Left ventricle myocardium inferior (tissue), 1 donor: ENCODE measurements around the gene FBXW10. TPM values are rescaled to one million over a fixed set of nuclear protein-coding genes. Genes with fewer than 3 reads are reported as not detected.
"Not testable (repeated sequence)": the region's sequence is repeated elsewhere in the genome, so short reads cannot be mapped to it uniquely, and the experiment has no call there.

Experiments used
- DNase-seq: peaks from one replicate; pipeline ENCODE4 v3.0.0-alpha.2; 2020
- H3K27ac ChIP-seq: fragments of 200-600 bp; replicated peaks from 2 replicates; pipeline ENCODE4 v1.8.0; 2021
- H3K27me3 ChIP-seq: fragments of 200-600 bp; 2 replicates; pipeline ENCODE4 v1.8.0; 2021; ENCODE audit warnings: low read depth
- H3K36me3 ChIP-seq: fragments of 200-600 bp; 2 replicates; pipeline ENCODE4 v1.8.0; 2021
- H3K4me1 ChIP-seq: fragments of 200-600 bp; 2 replicates; pipeline ENCODE4 v1.8.0; 2021
- H3K4me3 ChIP-seq: fragments of 200-600 bp; 2 replicates; pipeline ENCODE4 v1.8.0; 2021; ENCODE audit warnings: mild to moderate bottlenecking, moderate library complexity
- H3K9me3 ChIP-seq: fragments of 200-600 bp; replicated peaks from 2 replicates; pipeline ENCODE4 v1.8.0; 2021
- intact Hi-C: fragments of 100-400 bp; cut with micrococcal nuclease; formaldehyde crosslinking; loops from one replicate; pipeline ENCODE4 v1.11.0; 2022
- total RNA-seq: library from RNA; stranded (reverse); fragmentation: NEBNext Ultra II Directional; extraction: Animal tissue kit (Norgen Biotek cat#: 25700); gene quantifications from one replicate; pipeline ENCODE4 v1.2.1, GENCODE V29; 2021
- TF ChIP-seq, protein P1 (sequence below): fragments of 200-600 bp; IDR thresholded peaks from 2 replicates; pipeline ENCODE4 v1.8.0; 2021; ENCODE audit warnings: antibody characterized with exemption, mild to moderate bottlenecking, borderline replicate concordance
- donor health status: DM: no; HTN: yes; CAD: no; lungs with severe emphysema.

The FBXW10 gene
- total RNA-seq, 1 donor from 2014 or later, result 0.08 TPM

DNA sequence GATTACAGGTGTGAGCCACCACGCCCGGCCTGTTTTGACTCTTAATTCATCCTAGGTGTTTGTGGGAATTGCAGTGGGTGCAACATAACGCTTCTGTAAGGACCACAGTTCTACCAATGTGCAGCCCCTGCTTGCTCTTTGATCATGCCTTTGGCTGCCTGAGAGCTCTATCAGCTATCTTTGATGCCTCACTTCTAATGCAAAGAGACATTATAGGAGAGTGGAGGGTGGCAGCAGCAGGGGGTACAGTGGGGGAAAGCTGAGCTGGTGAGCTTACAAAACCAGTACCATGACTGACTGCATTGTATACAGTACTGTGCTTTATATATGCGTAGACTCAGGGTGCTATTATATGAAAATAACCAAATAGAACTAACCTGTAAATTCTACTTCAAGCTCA is 26.7 kb downstream of the FBXW10 start:
- H3K9me3 ChIP-seq, intact Hi-C loops, H3K27ac ChIP-seq, H3K36me3 ChIP-seq, H3K27me3 ChIP-seq, H3K4me3 ChIP-seq, DNase-seq, H3K4me1 ChIP-seq: not testable (repeated sequence)

DNA sequence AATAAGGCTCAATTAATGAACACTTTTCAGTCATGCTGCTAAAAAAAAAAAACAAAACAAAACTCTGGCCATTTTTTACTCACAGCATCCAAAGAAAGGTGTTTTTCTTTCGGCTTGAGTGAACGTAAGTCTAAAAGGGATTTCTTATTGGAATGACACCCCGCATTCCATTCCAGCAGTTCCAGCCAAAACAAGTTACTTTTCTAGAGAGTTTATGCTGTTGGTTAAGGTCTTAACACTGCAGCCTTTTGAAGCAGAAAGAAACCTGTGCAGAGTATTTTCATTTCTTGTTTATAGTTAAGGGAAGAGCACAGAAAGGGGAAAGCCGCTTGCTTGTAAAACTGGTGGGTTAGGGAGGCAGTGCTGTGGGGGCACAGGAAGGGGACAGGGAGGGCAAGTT is 27.2 kb downstream of the FBXW10 start:
- intact Hi-C loops, H3K9me3 ChIP-seq, H3K27me3 ChIP-seq, DNase-seq, H3K36me3 ChIP-seq, H3K27ac ChIP-seq, H3K4me3 ChIP-seq, H3K4me1 ChIP-seq: not testable (repeated sequence)

GRCh38 chr17:18772471-18772870 is 28.6 kb downstream of the FBXW10 start:
- Histone ChIP-seq H3K36me3 (no peaks in the 10 kb centered on the region), H3K9me3 (no peaks in the 10 kb centered on the region), H3K4me3 (no peak overlapping the region), H3K27ac (no peak overlapping the region), H3K4me1 (no peaks in the 10 kb centered on the region), H3K27me3 (no peaks in the 10 kb centered on the region)
- TF ChIP-seq, protein P1, sequence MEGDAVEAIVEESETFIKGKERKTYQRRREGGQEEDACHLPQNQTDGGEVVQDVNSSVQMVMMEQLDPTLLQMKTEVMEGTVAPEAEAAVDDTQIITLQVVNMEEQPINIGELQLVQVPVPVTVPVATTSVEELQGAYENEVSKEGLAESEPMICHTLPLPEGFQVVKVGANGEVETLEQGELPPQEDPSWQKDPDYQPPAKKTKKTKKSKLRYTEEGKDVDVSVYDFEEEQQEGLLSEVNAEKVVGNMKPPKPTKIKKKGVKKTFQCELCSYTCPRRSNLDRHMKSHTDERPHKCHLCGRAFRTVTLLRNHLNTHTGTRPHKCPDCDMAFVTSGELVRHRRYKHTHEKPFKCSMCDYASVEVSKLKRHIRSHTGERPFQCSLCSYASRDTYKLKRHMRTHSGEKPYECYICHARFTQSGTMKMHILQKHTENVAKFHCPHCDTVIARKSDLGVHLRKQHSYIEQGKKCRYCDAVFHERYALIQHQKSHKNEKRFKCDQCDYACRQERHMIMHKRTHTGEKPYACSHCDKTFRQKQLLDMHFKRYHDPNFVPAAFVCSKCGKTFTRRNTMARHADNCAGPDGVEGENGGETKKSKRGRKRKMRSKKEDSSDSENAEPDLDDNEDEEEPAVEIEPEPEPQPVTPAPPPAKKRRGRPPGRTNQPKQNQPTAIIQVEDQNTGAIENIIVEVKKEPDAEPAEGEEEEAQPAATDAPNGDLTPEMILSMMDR, result no peak
- no peak for DNase-seq
- intact Hi-C loops, result no loop called here

DNA sequence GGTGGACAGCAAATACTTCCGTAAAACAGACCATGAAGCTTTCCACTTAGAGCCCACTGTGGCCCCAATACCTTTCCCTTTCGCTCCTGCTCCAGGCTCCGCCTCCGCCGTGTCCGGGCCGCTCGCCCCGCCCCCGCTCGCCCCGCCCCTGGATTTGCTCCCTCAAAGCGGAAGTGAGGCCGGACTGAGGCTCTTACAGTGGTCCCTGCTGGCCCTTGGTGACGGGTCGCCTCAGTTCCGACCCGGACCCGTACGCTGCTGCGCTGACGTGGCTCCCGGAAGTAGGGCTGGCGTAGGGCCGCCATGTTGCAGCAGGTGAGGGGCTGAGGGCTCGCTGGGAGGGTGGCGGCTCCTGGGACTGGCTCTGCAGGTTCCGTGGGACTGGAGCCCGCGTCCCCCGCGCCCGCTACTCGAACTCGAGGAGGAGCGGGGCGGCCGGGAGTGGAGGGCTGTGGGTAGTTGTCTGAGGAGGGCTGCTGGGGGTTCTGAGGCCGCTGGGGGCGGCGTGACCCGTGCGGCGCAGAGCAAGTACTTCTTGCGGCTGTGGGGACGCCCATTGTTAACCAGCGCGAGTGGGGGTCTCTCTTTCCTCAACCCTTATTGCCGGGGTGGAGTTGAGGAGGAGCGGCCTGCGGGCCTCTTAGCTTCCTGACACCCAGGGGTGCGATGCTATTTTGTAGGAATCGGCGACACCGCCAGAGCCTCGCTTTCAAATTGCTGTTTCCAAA is 37.3 kb downstream of the FBXW10 start, which contains the start of gene TVP23B:
Gene TVP23B, plus strand, starts transcription at position 193 of the 728 bp plus-strand sequence. Its CDS starts 111 bp downstream, at position 304.
- H3K4me1 ChIP-seq, H3K27me3 ChIP-seq, intact Hi-C loops, H3K9me3 ChIP-seq, H3K36me3 ChIP-seq: not testable (repeated sequence)
- Histone ChIP-seq H3K27ac (peak within 1 kb of the TSS; percentile 77), H3K4me3 (peak within 1 kb of the TSS; percentile 77)
- DNase-seq, result peak; percentile 97

DNA sequence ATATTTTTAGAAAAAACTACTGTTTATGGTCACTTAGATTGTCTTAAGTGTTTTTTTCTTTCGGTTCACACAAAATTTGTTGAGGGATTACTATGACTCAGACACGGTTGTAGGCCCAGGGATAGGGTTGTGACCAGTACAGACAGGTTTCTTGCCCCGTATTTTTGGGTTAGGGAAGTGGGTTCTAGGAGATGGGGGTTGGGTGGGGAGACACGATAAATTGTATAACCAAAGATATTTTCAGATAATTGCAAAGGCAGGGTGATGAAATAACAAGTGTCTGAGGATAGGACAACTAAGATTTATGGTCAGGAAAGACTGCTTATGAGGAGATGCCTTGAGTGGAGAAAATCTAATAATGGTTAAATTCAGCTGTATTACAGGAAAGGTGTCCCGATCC is 38.0 kb downstream of the FBXW10 start:
- intact Hi-C loops, H3K27me3 ChIP-seq, H3K4me1 ChIP-seq, H3K9me3 ChIP-seq, DNase-seq, H3K36me3 ChIP-seq: not testable (repeated sequence)
- peak overlapping the region; percentile 77 for H3K4me3 ChIP-seq
- peak overlapping the region; percentile 77 for H3K27ac ChIP-seq

GRCh38 chr17:18785933-18786332 is 42.1 kb downstream of the FBXW10 start:
- H3K4me3 ChIP-seq, H3K36me3 ChIP-seq, H3K27me3 ChIP-seq, H3K27ac ChIP-seq, H3K9me3 ChIP-seq, DNase-seq, H3K4me1 ChIP-seq, intact Hi-C loops: not testable (repeated sequence)

DNA sequence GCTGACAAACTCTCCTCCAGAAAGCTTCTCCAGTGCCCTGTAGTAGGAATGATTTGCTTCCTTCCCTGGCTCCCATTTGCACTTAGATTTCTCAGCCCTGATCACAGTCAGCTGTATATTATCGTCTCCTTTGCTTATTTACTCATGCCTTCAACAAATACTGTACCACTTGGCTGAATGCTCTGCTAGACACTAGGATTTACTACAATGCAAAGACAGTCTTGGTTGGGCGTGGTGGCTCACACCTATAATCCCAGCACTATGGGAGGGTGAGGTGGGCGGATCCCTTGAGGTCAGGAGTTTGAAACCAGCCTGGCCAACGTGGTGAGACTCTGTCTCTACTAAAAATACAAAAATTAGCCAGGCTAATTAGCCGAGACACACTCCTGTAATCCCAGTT is 43.0 kb downstream of the FBXW10 start:
- H3K4me1 ChIP-seq, intact Hi-C loops, H3K9me3 ChIP-seq, H3K36me3 ChIP-seq, DNase-seq, H3K27ac ChIP-seq, H3K4me3 ChIP-seq, H3K27me3 ChIP-seq: not testable (repeated sequence)

GRCh38 chr17:18791402-18791801 is 47.5 kb downstream of the FBXW10 start:
- intact Hi-C loops, DNase-seq, H3K4me1 ChIP-seq, H3K27ac ChIP-seq, H3K27me3 ChIP-seq, H3K4me3 ChIP-seq, H3K9me3 ChIP-seq: not testable (repeated sequence)
- H3K36me3 ChIP-seq, result peaks cover 13% of the 10 kb centered on the region
- TF ChIP-seq, protein P1, result peak; percentile 12

- H3K4me1 ChIP-seq, H3K9me3 ChIP-seq, intact Hi-C loops, DNase-seq, H3K4me3 ChIP-seq, H3K27ac ChIP-seq, H3K27me3 ChIP-seq: not testable (repeated sequence)
- H3K36me3 ChIP-seq, result peaks cover 22% of the 10 kb centered on the region
These were observed 51.0 kb downstream of the FBXW10 start for GRCh38 chr17:18794841-18795240.

GRCh38 chr17:18796887-18797286 is 53.0 kb downstream of the FBXW10 start:
- H3K4me1 ChIP-seq, DNase-seq, H3K9me3 ChIP-seq, H3K27me3 ChIP-seq, H3K27ac ChIP-seq, H3K4me3 ChIP-seq, intact Hi-C loops: not testable (repeated sequence)
- H3K36me3 ChIP-seq, result peaks cover 32% of the 10 kb centered on the region

GRCh38 chr17:18803458-18804245 is 59.8 kb downstream of the FBXW10 start:
- H3K27me3 ChIP-seq, intact Hi-C loops, H3K9me3 ChIP-seq, H3K4me1 ChIP-seq, H3K27ac ChIP-seq, H3K4me3 ChIP-seq, DNase-seq: not testable (repeated sequence)
- H3K36me3 ChIP-seq, result peaks cover 59% of the 10 kb centered on the region

DNA sequence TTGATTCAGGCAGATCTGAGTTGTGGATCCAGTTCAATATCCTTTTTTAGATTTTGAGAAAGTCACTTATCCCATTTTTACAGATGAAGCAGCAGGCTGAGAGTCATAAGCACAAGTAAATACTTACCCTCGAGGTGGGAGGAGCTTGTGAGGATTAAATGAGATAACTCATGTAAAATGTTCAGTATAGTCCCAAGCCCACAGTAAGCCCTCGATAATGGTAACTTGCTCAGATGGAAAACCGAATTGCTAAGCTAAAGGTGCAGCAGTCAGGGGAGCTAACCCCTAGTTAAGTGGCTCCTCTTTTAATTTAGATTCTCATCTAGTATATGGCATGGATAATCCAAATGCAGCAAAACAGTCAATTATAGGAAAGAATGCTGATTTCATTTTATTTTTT is 72.1 kb downstream of the FBXW10 start:
- intact Hi-C loops, H3K9me3 ChIP-seq, H3K27me3 ChIP-seq, H3K4me1 ChIP-seq, H3K4me3 ChIP-seq, DNase-seq, H3K27ac ChIP-seq, H3K36me3 ChIP-seq: not testable (repeated sequence)
